Mammary epithelial cell (primary cell): ENCODE data around the gene MTM1.

ENCODE experiments used
- EZH2 ChIP-seq: IDR thresholded peaks from 2 replicates; pipeline ENCODE4 v1.6.1; 2012; ENCODE audit warnings: low read length, inconsistent platforms, borderline replicate concordance
- TF ChIP-seq, protein P1 (sequence below), 2 donors: IDR thresholded peaks in 1 of 2; conservative IDR thresholded peaks in 1 of 2; 2 replicates each; pipeline ENCODE4 v1.5.1; 2011 to 2012; ENCODE audit warnings: inconsistent platforms in 2 of 2, low read length in 2 of 2, mild to moderate bottlenecking in 2 of 2, control low read depth in 1 of 2, low read depth in 1 of 2; ENCODE audit not compliant: insufficient read depth in 1 of 2; ENCODE audit errors: extremely low read depth in 1 of 2

DNA sequence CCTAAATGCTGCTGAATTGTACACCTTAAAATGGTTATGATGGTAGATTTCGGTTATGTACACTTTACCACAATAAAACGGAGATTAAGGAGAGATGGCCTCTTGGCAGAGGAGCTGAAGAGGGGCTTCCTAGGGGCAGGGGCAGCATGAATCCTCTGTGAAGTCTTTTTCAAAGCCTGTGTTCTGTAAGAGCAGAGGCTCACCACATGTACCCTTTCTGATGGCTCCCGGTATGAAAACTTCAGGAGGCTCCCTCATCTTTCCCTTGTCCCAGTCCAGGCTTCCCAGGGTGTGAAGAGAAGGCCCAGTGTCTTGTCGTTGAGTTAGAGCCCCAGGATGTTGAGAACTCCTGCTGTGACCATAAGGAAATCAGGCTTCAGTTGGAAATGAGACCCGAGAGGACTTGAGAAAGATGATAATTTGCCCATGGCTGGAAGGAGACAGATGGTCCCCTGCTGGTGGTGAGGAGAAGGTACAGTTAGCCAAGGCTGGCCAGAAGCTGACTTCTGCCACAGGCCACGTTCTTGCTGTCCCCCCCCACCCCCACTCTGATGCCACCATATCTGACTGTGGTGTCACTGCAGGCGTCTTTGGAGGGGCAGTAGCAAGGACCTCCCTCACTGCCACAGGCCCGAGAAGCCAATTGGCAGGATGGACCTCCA, 31.8 kb upstream of the MTM1 start:
- TF ChIP-seq, protein P1, sequence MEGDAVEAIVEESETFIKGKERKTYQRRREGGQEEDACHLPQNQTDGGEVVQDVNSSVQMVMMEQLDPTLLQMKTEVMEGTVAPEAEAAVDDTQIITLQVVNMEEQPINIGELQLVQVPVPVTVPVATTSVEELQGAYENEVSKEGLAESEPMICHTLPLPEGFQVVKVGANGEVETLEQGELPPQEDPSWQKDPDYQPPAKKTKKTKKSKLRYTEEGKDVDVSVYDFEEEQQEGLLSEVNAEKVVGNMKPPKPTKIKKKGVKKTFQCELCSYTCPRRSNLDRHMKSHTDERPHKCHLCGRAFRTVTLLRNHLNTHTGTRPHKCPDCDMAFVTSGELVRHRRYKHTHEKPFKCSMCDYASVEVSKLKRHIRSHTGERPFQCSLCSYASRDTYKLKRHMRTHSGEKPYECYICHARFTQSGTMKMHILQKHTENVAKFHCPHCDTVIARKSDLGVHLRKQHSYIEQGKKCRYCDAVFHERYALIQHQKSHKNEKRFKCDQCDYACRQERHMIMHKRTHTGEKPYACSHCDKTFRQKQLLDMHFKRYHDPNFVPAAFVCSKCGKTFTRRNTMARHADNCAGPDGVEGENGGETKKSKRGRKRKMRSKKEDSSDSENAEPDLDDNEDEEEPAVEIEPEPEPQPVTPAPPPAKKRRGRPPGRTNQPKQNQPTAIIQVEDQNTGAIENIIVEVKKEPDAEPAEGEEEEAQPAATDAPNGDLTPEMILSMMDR (conservative IDR thresholded peaks at IDR 0.05 in 1 of 2, IDR thresholded peaks at IDR 0.05 in 1 of 2; ENCODE audit: extremely low read depth in 1 of 2, insufficient read depth in 1 of 2, low read depth in 1 of 2, low read length in 2 of 2), result no peak
- TF ChIP-seq EZH2, result no peak
